Activated naive CD8-positive, alpha-beta T cell (primary cell): ENCODE results near the gene TUBGCP5.
"Not testable (repeated sequence)": the region's sequence is repeated elsewhere in the genome, so short reads cannot be mapped to it uniquely, and the experiment has no call there.

Experiments
- H3K27ac Mint-ChIP-seq: one replicate; pipeline ENCODE4 v1.8.0; 2021; ENCODE audit warnings: mixed read lengths
- H3K27me3 Mint-ChIP-seq: one replicate; pipeline ENCODE4 v1.8.0; 2021; ENCODE audit warnings: mixed read lengths
- H3K36me3 Mint-ChIP-seq: one replicate; pipeline ENCODE4 v1.8.0; 2021; ENCODE audit warnings: mixed read lengths
- H3K4me1 Mint-ChIP-seq: one replicate; pipeline ENCODE4 v1.8.0; 2021; ENCODE audit warnings: low read depth, mixed read lengths
- H3K4me3 Mint-ChIP-seq: one replicate; pipeline ENCODE4 v1.8.0; 2021; ENCODE audit warnings: mild to moderate bottlenecking, mixed read lengths
- H3K9me3 Mint-ChIP-seq: one replicate; pipeline ENCODE4 v1.8.0; 2021; ENCODE audit warnings: low read depth, mixed read lengths

The TUBGCP5 gene

GRCh38 chr15:23055316-23055715 lies 15.9 kb upstream of the TUBGCP5 start:
- Mint-ChIP-seq H3K27ac (no peak overlapping the region), H3K27me3 (peaks cover 4% of the 10 kb centered on the region), H3K36me3 (no peaks in the 10 kb centered on the region), H3K9me3 (no peaks in the 10 kb centered on the region), H3K4me3 (no peak overlapping the region), H3K4me1 (no peaks in the 10 kb centered on the region)

- peaks cover 2% of the 10 kb centered on the region for H3K27me3 Mint-ChIP-seq
- H3K4me1 Mint-ChIP-seq, result no peaks in the 10 kb centered on the region
- no peak overlapping the region for H3K27ac Mint-ChIP-seq
- no peak overlapping the region for H3K4me3 Mint-ChIP-seq
- no peaks in the 10 kb centered on the region for H3K9me3 Mint-ChIP-seq
- no peaks in the 10 kb centered on the region for H3K36me3 Mint-ChIP-seq
Observed at GRCh38 chr15:23052522-23052921, 13.2 kb upstream of the TUBGCP5 start.

GRCh38 chr15:23050708-23051107 lies 11.3 kb upstream of the TUBGCP5 start:
- Mint-ChIP-seq H3K4me3 (no peak overlapping the region), H3K36me3 (no peaks in the 10 kb centered on the region), H3K9me3 (no peaks in the 10 kb centered on the region), H3K27ac (peak overlapping the region; percentile 0), H3K27me3 (peaks cover 2% of the 10 kb centered on the region), H3K4me1 (no peaks in the 10 kb centered on the region)

GRCh38 chr15:23049984-23050628 lies 10.7 kb upstream of the TUBGCP5 start:
- Mint-ChIP-seq H3K4me1 (no peaks in the 10 kb centered on the region), H3K27ac (no peak overlapping the region), H3K36me3 (no peaks in the 10 kb centered on the region), H3K27me3 (no peaks in the 10 kb centered on the region), H3K4me3 (no peak overlapping the region), H3K9me3 (no peaks in the 10 kb centered on the region)

GRCh38 chr15:23048572-23049282 lies 9.4 kb upstream of the TUBGCP5 start:
- not testable (repeated sequence) for H3K4me3 Mint-ChIP-seq, H3K9me3 Mint-ChIP-seq, H3K27me3 Mint-ChIP-seq, H3K36me3 Mint-ChIP-seq, H3K4me1 Mint-ChIP-seq, H3K27ac Mint-ChIP-seq

- H3K36me3 Mint-ChIP-seq, H3K27me3 Mint-ChIP-seq, H3K4me1 Mint-ChIP-seq, H3K9me3 Mint-ChIP-seq, H3K4me3 Mint-ChIP-seq, H3K27ac Mint-ChIP-seq: not testable (repeated sequence)
Observed at GRCh38 chr15:23043987-23044386, 4.6 kb upstream of the TUBGCP5 start.

- not testable (repeated sequence) for H3K4me1 Mint-ChIP-seq, H3K36me3 Mint-ChIP-seq, H3K9me3 Mint-ChIP-seq, H3K27me3 Mint-ChIP-seq, H3K27ac Mint-ChIP-seq, H3K4me3 Mint-ChIP-seq
Observed at GRCh38 chr15:23043535-23043934, 4.2 kb upstream of the TUBGCP5 start.

- peaks cover 15% of the 10 kb centered on the region for H3K4me1 Mint-ChIP-seq
Observed at GRCh38 chr15:23041736-23042135, 2.4 kb upstream of the TUBGCP5 start.

GRCh38 chr15:23039917-23040281 lies 530 bp upstream of the TUBGCP5 start:
- Mint-ChIP-seq H3K36me3 (peaks cover 5% of the 10 kb centered on the region), H3K9me3 (no peaks in the 10 kb centered on the region), H3K27ac (peak overlapping the region; percentile 72), H3K27me3 (no peaks in the 10 kb centered on the region), H3K4me1 (peaks cover 26% of the 10 kb centered on the region), H3K4me3 (peak overlapping the region; percentile 88)

More at GRCh38 chr15:23041736-23042135, 2.4 kb upstream of the TUBGCP5 start:
- H3K36me3 Mint-ChIP-seq, H3K27me3 Mint-ChIP-seq, H3K27ac Mint-ChIP-seq, H3K9me3 Mint-ChIP-seq, H3K4me3 Mint-ChIP-seq: not testable (repeated sequence)

GRCh38 chr15:23038726-23039142 lies 635 bp downstream of the TUBGCP5 start:
- Mint-ChIP-seq H3K27ac (peak overlapping the region; percentile 93), H3K4me3 (peak overlapping the region; percentile 98), H3K27me3 (no peaks in the 10 kb centered on the region), H3K9me3 (no peaks in the 10 kb centered on the region), H3K4me1 (peaks cover 31% of the 10 kb centered on the region), H3K36me3 (peaks cover 11% of the 10 kb centered on the region)

- Mint-ChIP-seq H3K4me1 (peaks cover 32% of the 10 kb centered on the region), H3K36me3 (peaks cover 15% of the 10 kb centered on the region), H3K27ac (no peak overlapping the region), H3K9me3 (no peaks in the 10 kb centered on the region), H3K27me3 (no peaks in the 10 kb centered on the region), H3K4me3 (no peak overlapping the region)
Observed at GRCh38 chr15:23035964-23036566, 3.3 kb downstream of the TUBGCP5 start.

GRCh38 chr15:23033979-23034378 lies 5.4 kb downstream of the TUBGCP5 start:
- peaks cover 28% of the 10 kb centered on the region for H3K4me1 Mint-ChIP-seq
- H3K36me3 Mint-ChIP-seq, result peaks cover 17% of the 10 kb centered on the region
- no peaks in the 10 kb centered on the region for H3K9me3 Mint-ChIP-seq
- H3K27ac Mint-ChIP-seq, result no peak overlapping the region
- no peaks in the 10 kb centered on the region for H3K27me3 Mint-ChIP-seq
- no peak overlapping the region for H3K4me3 Mint-ChIP-seq

- Mint-ChIP-seq H3K27ac (no peak overlapping the region), H3K4me3 (no peak overlapping the region), H3K9me3 (no peaks in the 10 kb centered on the region), H3K4me1 (no peaks in the 10 kb centered on the region), H3K27me3 (no peaks in the 10 kb centered on the region), H3K36me3 (peaks cover 18% of the 10 kb centered on the region)
Observed at GRCh38 chr15:23026218-23026617, 13.2 kb downstream of the TUBGCP5 start.

GRCh38 chr15:23022156-23022555 lies 17.2 kb downstream of the TUBGCP5 start:
- Mint-ChIP-seq H3K4me3 (no peak overlapping the region), H3K4me1 (no peaks in the 10 kb centered on the region), H3K27me3 (no peaks in the 10 kb centered on the region), H3K27ac (no peak overlapping the region), H3K36me3 (peaks cover 12% of the 10 kb centered on the region), H3K9me3 (no peaks in the 10 kb centered on the region)

GRCh38 chr15:23014394-23015000 lies 24.9 kb downstream of the TUBGCP5 start:
- no peaks in the 10 kb centered on the region for H3K9me3 Mint-ChIP-seq
- H3K4me1 Mint-ChIP-seq, result no peaks in the 10 kb centered on the region
- H3K36me3 Mint-ChIP-seq, result peaks cover 10% of the 10 kb centered on the region
- no peaks in the 10 kb centered on the region for H3K27me3 Mint-ChIP-seq
- no peak overlapping the region for H3K4me3 Mint-ChIP-seq
- no peak overlapping the region for H3K27ac Mint-ChIP-seq
